Activated CD4-positive, alpha-beta T cell treated with anti-CD3 and anti-CD28 coated beads, Interleukin-2, amount 50 U/mL, for 1 hour (primary cell): ENCODE measurements around the gene DSG3.
"Not testable (repeated sequence)": the region's sequence is repeated elsewhere in the genome, so short reads cannot be mapped to it uniquely, and the experiment has no call there.

Source experiments
- DNase-seq: peaks from one replicate; pipeline ENCODE4 v3.0.0-alpha.2; 2020

Gene DSG3

GRCh38 chr18:31493171-31493570, 45.6 kb downstream of the DSG3 start:
- DNase-seq: no peak

GRCh38 chr18:31493941-31494340, 46.4 kb downstream of the DSG3 start:
- DNase-seq: no peak

GRCh38 chr18:31494705-31495244, 47.2 kb downstream of the DSG3 start:
- DNase-seq: not testable (repeated sequence)

GRCh38 chr18:31497404-31497835, 49.9 kb downstream of the DSG3 start:
- DNase-seq: no peak

- peak; percentile 3 for DNase-seq
Observed at GRCh38 chr18:31497836-31498573, 50.5 kb downstream of the DSG3 start, which contains the start of gene DSG2. TSS of gene DSG2 (plus strand) at chr18:31498177. CDS start at chr18:31498252, 75 bp downstream.

- DNase-seq: no peak
Observed at GRCh38 chr18:31498574-31499524, 51.3 kb downstream of the DSG3 start.

- no peak for DNase-seq
Observed at GRCh38 chr18:31500051-31500688, 52.6 kb downstream of the DSG3 start.

GRCh38 chr18:31503011-31503410, 55.5 kb downstream of the DSG3 start:
- no peak for DNase-seq

- DNase-seq: no peak
Observed at GRCh38 chr18:31504455-31505147, 57.1 kb downstream of the DSG3 start.

GRCh38 chr18:31505156-31505555, 57.6 kb downstream of the DSG3 start:
- DNase-seq: no peak

- no peak for DNase-seq
Observed at GRCh38 chr18:31506024-31506742, 58.6 kb downstream of the DSG3 start.

- DNase-seq: not testable (repeated sequence)
Observed at GRCh38 chr18:31507124-31507523, 59.6 kb downstream of the DSG3 start.

- DNase-seq: no peak
Observed at GRCh38 chr18:31508781-31509180, 61.2 kb downstream of the DSG3 start.

- no peak for DNase-seq
Observed at GRCh38 chr18:31509571-31509970, 62.0 kb downstream of the DSG3 start.

GRCh38 chr18:31510319-31510718, 62.8 kb downstream of the DSG3 start:
- no peak for DNase-seq

- no peak for DNase-seq
Observed at GRCh38 chr18:31511098-31511497, 63.6 kb downstream of the DSG3 start.

GRCh38 chr18:31512203-31512764, 64.7 kb downstream of the DSG3 start:
- DNase-seq: no peak

GRCh38 chr18:31513189-31513935, 65.8 kb downstream of the DSG3 start:
- DNase-seq: no peak

GRCh38 chr18:31516437-31516836, 68.9 kb downstream of the DSG3 start:
- DNase-seq: no peak

- no peak for DNase-seq
Observed at GRCh38 chr18:31526374-31526773, 78.8 kb downstream of the DSG3 start.
